HepG2 (cell line): ENCODE measurements around the gene ATP6V0A1. TPM values are rescaled to one million over a fixed set of nuclear protein-coding genes. Genes with fewer than 3 reads are reported as not detected.

Experiments
- ATAC-seq: fragments of 200-7000 bp; cut with Tn5 transposase; 3 replicates; pipeline ENCODE4 v1.9.1; 2020; ENCODE audit warnings: mild to moderate bottlenecking, moderate library complexity
- BruUV-seq: library from RNA; stranded (reverse); fragments of 400-500 nt; replicated peaks from 2 replicates; lab custom pipeline; 2021; lab: Mats Ljungman, UMichigan
- CTCF ChIA-PET: fragments of 300-600 bp; formaldehyde crosslinking; extraction: SDS; loops from one replicate; lab custom pipeline; 2021; ENCODE audit warnings: low total read pairs, inconsistent platforms, low intra/inter-chr PET ratio; lab: Yijun Ruan, JAX
- POLR2A ChIA-PET: fragments of 350-600 bp; sonication (Branson Sonifier 250); formaldehyde crosslinking; loops from one replicate; lab custom pipeline; 2020; ENCODE audit warnings: antibody characterized with exemption, inconsistent platforms; lab: Yijun Ruan, JAX
- DNase-seq: peaks from one replicate; pipeline ENCODE4 v3.0.0-alpha.2; 2015; ENCODE audit warnings: low spot score
- FAIRE-seq: peaks from 3 replicates; lab custom pipeline; 2011; peaks lifted over from hg19 to GRCh38; lab: Jason Lieb, UNC
- H2AFZ ChIP-seq: one replicate; pipeline ENCODE4 v1.6.1; 2011; ENCODE audit warnings: low read length, inconsistent platforms
- H3K27ac ChIP-seq: fragments of 300-600 bp; 3 replicates; pipeline ENCODE4 v1.8.0; 2011; ENCODE audit warnings: mixed run types, mild to moderate bottlenecking, mixed read lengths, low read length, inconsistent platforms; ENCODE audit not compliant: insufficient read depth; ENCODE audit errors: extremely low read length
- H3K27me3 ChIP-seq, 2 experiments: fragments of 200-600 bp in 1 of 2; 2 replicates in 1 of 2; 3 replicates in 1 of 2; pipeline versions ENCODE4 v1.6.0 to v1.8.0; 2011; ENCODE audit warnings: low read length in 2 of 2, mild to moderate bottlenecking in 2 of 2, moderate library complexity in 2 of 2, inconsistent platforms in 1 of 2; ENCODE audit not compliant: insufficient read depth in 2 of 2, control insufficient read depth in 1 of 2
- H3K36me3 ChIP-seq, 2 experiments: fragments of 200-600 bp in 1 of 2; replicated peaks in 1 of 2; 2 replicates in 1 of 2; 3 replicates in 1 of 2; pipeline versions ENCODE4 v1.5.1 to v1.8.0; 2011; ENCODE audit warnings: low read length in 2 of 2, inconsistent platforms in 1 of 2; ENCODE audit not compliant: insufficient read depth in 2 of 2, control insufficient read depth in 1 of 2
- H3K4me1 ChIP-seq: 2 replicates; pipeline ENCODE4 v1.5.1; 2012; ENCODE audit warnings: low read length, inconsistent platforms; ENCODE audit not compliant: insufficient read depth
- H3K4me2 ChIP-seq: 2 replicates; pipeline ENCODE4 v1.6.0; 2011; ENCODE audit warnings: low read depth, low read length, inconsistent platforms
- H3K4me3 ChIP-seq, 3 experiments: fragments of 200-600 bp in 1 of 3; sonication (generic), shearing (Covaris generic) in 1 of 3; replicated peaks in 1 of 3; 2 replicates each; pipeline ENCODE4 v1.5.1; 2011 to 2016; ENCODE audit warnings: low read length in 3 of 3, inconsistent platforms in 2 of 3, low read depth in 2 of 3, mild to moderate bottlenecking in 2 of 3, control low read depth in 1 of 3, mixed read lengths in 1 of 3; ENCODE audit not compliant: insufficient read depth in 1 of 3
- H3K79me2 ChIP-seq: one replicate; pipeline ENCODE4 v1.6.1; 2011; ENCODE audit warnings: low read length, inconsistent platforms; ENCODE audit not compliant: insufficient read depth
- H3K9ac ChIP-seq: 2 replicates; pipeline ENCODE4 v1.6.0; 2011; ENCODE audit warnings: mild to moderate bottlenecking, low read depth, low read length, inconsistent platforms; ENCODE audit not compliant: insufficient read depth
- H3K9me3 ChIP-seq: 2 replicates; pipeline ENCODE4 v1.5.1; 2012; ENCODE audit warnings: mild to moderate bottlenecking, low read length
- H4K20me1 ChIP-seq: 2 replicates; pipeline ENCODE4 v1.6.0; 2011; ENCODE audit warnings: inconsistent platforms, mild to moderate bottlenecking, low read length, moderate library complexity; ENCODE audit not compliant: insufficient read depth
- ATAD3A ChIP-seq: sonication (generic); formaldehyde crosslinking; IDR thresholded peaks from 2 replicates; pipeline ENCODE4 v1.4.0; 2020; ENCODE audit warnings: missing genetic modification reagents
- E2F1 ChIP-seq: sonication (generic); formaldehyde crosslinking; IDR thresholded peaks from 2 replicates; pipeline ENCODE4 v1.5.0; 2020; ENCODE audit warnings: missing genetic modification reagents
- FOXA3 ChIP-seq: IDR thresholded peaks from 2 replicates; pipeline ENCODE4 v1.6.1; 2016; ENCODE audit warnings: missing genetic modification reagents, missing compliant biosample characterization
- GABPB1 ChIP-seq: IDR thresholded peaks from 2 replicates; pipeline ENCODE4 v1.6.1; 2016; ENCODE audit warnings: mild to moderate bottlenecking, missing genetic modification reagents, moderate library complexity, missing compliant biosample characterization
- KLF16 ChIP-seq, 2 experiments: sonication (generic) in 1 of 2; formaldehyde crosslinking in 1 of 2; IDR thresholded peaks; 2 replicates each; pipeline versions ENCODE4 v1.6.1 to v1.8.0; 2016 to 2023; ENCODE audit warnings: missing genetic modification reagents in 2 of 2, missing compliant biosample characterization in 1 of 2
- SALL1 ChIP-seq: sonication (generic); formaldehyde crosslinking; IDR thresholded peaks from 2 replicates; pipeline ENCODE4 v1.8.0; 2022; ENCODE audit warnings: mild to moderate bottlenecking, missing genetic modification reagents
- TFE3 ChIP-seq: IDR thresholded peaks from 2 replicates; pipeline ENCODE4 v1.6.1; 2016
- TIGD3 ChIP-seq: sonication (generic); formaldehyde crosslinking; IDR thresholded peaks from 2 replicates; pipeline ENCODE4 v1.5.1; 2020; ENCODE audit warnings: mild to moderate bottlenecking, missing genetic modification reagents, borderline replicate concordance
- TRIM24 ChIP-seq: sonication (generic); formaldehyde crosslinking; IDR thresholded peaks from 2 replicates; pipeline ENCODE4 v1.8.0; 2022; ENCODE audit warnings: mild to moderate bottlenecking, missing genetic modification reagents
- ZBTB21 ChIP-seq: sonication (generic); formaldehyde crosslinking; IDR thresholded peaks from 2 replicates; pipeline ENCODE4 v1.4.0; 2020; ENCODE audit warnings: missing genetic modification reagents
- ZNF18 ChIP-seq: sonication (generic); formaldehyde crosslinking; IDR thresholded peaks from 2 replicates; pipeline ENCODE4 v1.8.0; 2022; ENCODE audit warnings: mild to moderate bottlenecking, missing genetic modification reagents; ENCODE audit not compliant: insufficient replicate concordance
- ZNF224 ChIP-seq: sonication (generic); formaldehyde crosslinking; IDR thresholded peaks from 2 replicates; pipeline ENCODE4 v1.5.0; 2020; ENCODE audit warnings: mild to moderate bottlenecking, missing genetic modification reagents
- ZNF350 ChIP-seq: sonication (generic); formaldehyde crosslinking; IDR thresholded peaks from 2 replicates; pipeline ENCODE4 v1.4.0; 2020; ENCODE audit warnings: mild to moderate bottlenecking, low read depth, missing genetic modification reagents, borderline replicate concordance
- ZNF484 ChIP-seq: sonication (generic); formaldehyde crosslinking; IDR thresholded peaks from 2 replicates; pipeline ENCODE4 v1.5.1; 2020; ENCODE audit warnings: mild to moderate bottlenecking, low read depth, missing genetic modification reagents, borderline replicate concordance
- ZNF598 ChIP-seq: sonication (generic); formaldehyde crosslinking; IDR thresholded peaks from 2 replicates; pipeline ENCODE4 v1.5.1; 2020; ENCODE audit warnings: mild to moderate bottlenecking, missing genetic modification reagents, borderline replicate concordance
- WGBS: methylation state at CpG from one replicate; pipeline ENCODE4 v1.1.6; 2017; ENCODE audit warnings: low lambda C conversion rate; 5-methylcytosine and 5-hydroxymethylcytosine counted together
- in situ Hi-C: cut with HindIII; loops from 2 replicates; pipeline ENCODE4 v1.10.0; 2017; ENCODE audit warnings: low pct_unique_long_range_greater_than_20kb; ENCODE audit not compliant: extremely low pct_ligation_motif_present
- intact Hi-C: fragments of 100-400 bp; cut with micrococcal nuclease; formaldehyde crosslinking; loops from one replicate; pipeline ENCODE4 v1.10.0; 2022; ENCODE audit not compliant: unreplicated experiment
- polyA plus RNA-seq, 8 experiments: library from polyadenylated mRNA; depleted of rRNA in 3 of 8; stranded (reverse) in 7 of 8; unstranded in 1 of 8; fragments of >200 nt; fragmentation: Illumina TruSeq in 4 of 8; extraction: Trizol in 4 of 8; gene quantifications; 2 replicates each; pipeline versions ENCODE4 v1.2.1 to v1.2.3, GENCODE V29; 2011 to 2016; ENCODE audit warnings: low read depth in 4 of 8, missing spikeins in 1 of 8, mixed read lengths in 1 of 8; ENCODE audit not compliant: insufficient read depth in 1 of 8
- total RNA-seq, 5 experiments: library from RNA; depleted of rRNA; stranded (reverse); fragments of >200 nt; fragmentation: Illumina TruSeq; extraction: Trizol; gene quantifications; 2 replicates each; pipeline ENCODE4 v1.2.3, GENCODE V29; 2016; ENCODE audit warnings: low read depth in 1 of 5

The ATP6V0A1 gene
- total and polyA plus RNA-seq, 2 of the 13 experiments (the other 11 are each of a cell fraction or from before 2014, with no cell fraction given) = 27.9 to 54.1 TPM

GRCh38 chr17:42530952-42531454, 72.3 kb downstream of the ATP6V0A1 start (continued):
- TF ChIP-seq TFE3 (CRISPR knock-in tag) = peak; percentile 86

GRCh38 chr17:42531455-42532354, 73.0 kb downstream of the ATP6V0A1 start:
- no peaks in the 10 kb centered on the region for H4K20me1 ChIP-seq
- in situ Hi-C loops (no loop called here), intact Hi-C loops (no loop called here)
- BruUV-seq = no TSS peak
- H3K36me3 ChIP-seq = no peaks in the 10 kb centered on the region
- no peak for FAIRE-seq
- H3K4me1 ChIP-seq = peaks cover 83% of the 10 kb centered on the region
- WGBS = 0% methylated on average over 14 of the region's 60 CpGs
- peak overlapping the region; percentile 94 for H3K27ac ChIP-seq
- H3K9ac ChIP-seq = peak overlapping the region; percentile 76
- no peaks in the 10 kb centered on the region for H3K27me3 ChIP-seq
- no peak overlapping the region for H2AFZ ChIP-seq
- ChIA-PET CTCF (interaction anchor here (1.2 kb wide), 1 partner anchor 14 kb away, joined by 4 read pairs; no protein-coding TSS in a partner anchor), POLR2A (interaction anchor here (0.7 to 5.3 kb wide), 21 partner anchors 9 to 265 kb away, joined by 3 to 67 read pairs (median 7); partner anchors contain the start of genes CAVIN1, MLX, PSMC3IP and RETREG3)
- peak; percentile 70 for DNase-seq
- H3K4me3 ChIP-seq = peak overlapping the region; percentile 61 to 68 (median 68)
- ATAC-seq = peak; percentile 50
- H3K9me3 ChIP-seq = no peaks in the 10 kb centered on the region
- peaks cover 8% of the 10 kb centered on the region for H3K79me2 ChIP-seq
- peak overlapping the region; percentile 85 for H3K4me2 ChIP-seq
- peak; percentile 47; the same call in 1 of the 2 replicates for TF ChIP-seq ZNF350
- TF ChIP-seq E2F1 (CRISPR knock-in tag) = no peak
- no peak for TF ChIP-seq ZNF224 (CRISPR knock-in tag)
- peak; percentile 61; the same call in 1 of the 2 replicates for TF ChIP-seq GABPB1 (CRISPR knock-in tag)
- TF ChIP-seq KLF16 (CRISPR knock-in tag; IDR thresholded peaks at IDR 0.05) = no peak; a peak in 1 of 4 replicates
- TF ChIP-seq FOXA3 (CRISPR knock-in tag) = peak; percentile 25
- TF ChIP-seq ATAD3A (CRISPR knock-in tag) = no peak
- TF ChIP-seq ZNF18 = no peak
- TF ChIP-seq TIGD3 (CRISPR knock-in tag) = no peak
- TF ChIP-seq ZNF598 = peak; percentile 73; the same call in 1 of the 2 replicates
- no peak for TF ChIP-seq ZNF484 (CRISPR knock-in tag)
- TF ChIP-seq SALL1 (CRISPR knock-in tag) = peak; percentile 50
- TF ChIP-seq ZBTB21 (CRISPR knock-in tag) = no peak
- no peak for TF ChIP-seq TRIM24 (CRISPR knock-in tag)
